WTC11 (cell line): Measurements from ENCODE around the gene RIMS4. TPM values are rescaled to one million over a fixed set of nuclear protein-coding genes. Genes with fewer than 3 reads are reported as not detected.
A peak's percentile ranks its signal among the peaks of the same experiment; 100 is the strongest.

Experiments
- ATAC-seq: fragments of 200-7000 bp; cut with Tn5 transposase; 2 replicates; pipeline ENCODE4 v1.10.0; 2021; ENCODE audit warnings: mild to moderate bottlenecking, moderate library complexity
- CTCF ChIA-PET: fragments of 300-600 bp; sonication (Branson Sonifier 250); formaldehyde crosslinking; loops from one replicate; lab custom pipeline; 2021; ENCODE audit warnings: antibody characterized with exemption; lab: Charles Lee
- POLR2A ChIA-PET: fragments of 350-600 bp; sonication (Branson Sonifier 250); formaldehyde crosslinking; loops from one replicate; lab custom pipeline; 2021; ENCODE audit warnings: antibody characterized with exemption; lab: Charles Lee
- DNase-seq: peaks from one replicate; pipeline ENCODE4 v3.0.0; 2021; ENCODE audit warnings: low spot score
- H3K27ac Mint-ChIP-seq: 2 replicates; pipeline ENCODE4 v1.8.0; 2021; ENCODE audit warnings: mixed read lengths
- H3K27me3 Mint-ChIP-seq: 2 replicates; pipeline ENCODE4 v1.8.0; 2021; ENCODE audit warnings: low read depth, mild to moderate bottlenecking, moderate library complexity, mixed read lengths
- H3K36me3 Mint-ChIP-seq: 2 replicates; pipeline ENCODE4 v1.8.0; 2021; ENCODE audit warnings: mixed read lengths
- H3K4me1 Mint-ChIP-seq: 2 replicates; pipeline ENCODE4 v1.8.0; 2022; ENCODE audit warnings: mixed read lengths
- H3K4me3 Mint-ChIP-seq: 2 replicates; pipeline ENCODE4 v1.8.0; 2021; ENCODE audit warnings: mild to moderate bottlenecking, moderate library complexity, mixed read lengths
- H3K9me3 Mint-ChIP-seq: 2 replicates; pipeline ENCODE4 v1.8.0; 2021; ENCODE audit warnings: mixed read lengths
- AFF4 ChIP-seq: sonication (generic); formaldehyde crosslinking; IDR thresholded peaks from 2 replicates; pipeline ENCODE4 v1.8.1; 2023; ENCODE audit warnings: mild to moderate bottlenecking, missing genetic modification reagents, borderline replicate concordance
- CREB1 ChIP-seq: sonication (generic); formaldehyde crosslinking; IDR thresholded peaks from 2 replicates; pipeline ENCODE4 v1.8.0; 2023; ENCODE audit warnings: mild to moderate bottlenecking, missing genetic modification reagents
- FOXJ3 ChIP-seq: sonication (generic); formaldehyde crosslinking; IDR thresholded peaks from 2 replicates; pipeline ENCODE4 v1.9.0; 2021; ENCODE audit warnings: missing genetic modification reagents, mild to moderate bottlenecking, borderline replicate concordance
- FOXP1 ChIP-seq: sonication (generic); formaldehyde crosslinking; IDR thresholded peaks from 2 replicates; pipeline ENCODE4 v1.8.0; 2022; ENCODE audit warnings: missing genetic modification reagents, mild to moderate bottlenecking, moderate library complexity, borderline replicate concordance
- JAZF1 ChIP-seq: fragments of 250-450 bp; sonication (Bioruptor Pico); IDR thresholded peaks from 2 replicates; pipeline ENCODE4 v1.9.0; 2021; ENCODE audit warnings: moderate library complexity, mild to moderate bottlenecking, inconsistent platforms
- MXD4 ChIP-seq: fragments of 250-450 bp; sonication (Bioruptor Pico); IDR thresholded peaks from 2 replicates; pipeline ENCODE4 v1.8.0; 2021; ENCODE audit warnings: mild to moderate bottlenecking, moderate library complexity, borderline replicate concordance
- MYBL2 ChIP-seq: sonication (generic); formaldehyde crosslinking; IDR thresholded peaks from 2 replicates; pipeline ENCODE4 v1.8.1; 2023; ENCODE audit warnings: mild to moderate bottlenecking, moderate library complexity, missing genetic modification reagents
- NFE2L1 ChIP-seq: sonication (generic); formaldehyde crosslinking; IDR thresholded peaks from 2 replicates; pipeline ENCODE4 v1.8.1; 2023; ENCODE audit warnings: missing genetic modification reagents
- NR2C2 ChIP-seq: sonication (generic); formaldehyde crosslinking; IDR thresholded peaks from 2 replicates; pipeline ENCODE4 v1.8.0; 2022; ENCODE audit warnings: mild to moderate bottlenecking, missing genetic modification reagents
- PRRX2 ChIP-seq: fragments of 250-450 bp; sonication (Bioruptor Pico); IDR thresholded peaks from 2 replicates; pipeline ENCODE4 v1.8.0; 2021; ENCODE audit warnings: mild to moderate bottlenecking
- TEAD1 ChIP-seq: sonication (generic); formaldehyde crosslinking; IDR thresholded peaks from 2 replicates; pipeline ENCODE4 v1.8.0; 2022; ENCODE audit warnings: mild to moderate bottlenecking, missing genetic modification reagents
- ZNF138 ChIP-seq: sonication (generic); formaldehyde crosslinking; conservative IDR thresholded peaks from 2 replicates; pipeline ENCODE4 v1.8.1; 2022; ENCODE audit warnings: mild to moderate bottlenecking, moderate library complexity, missing genetic modification reagents
- ZNF396 ChIP-seq: fragments of 250-450 bp; sonication (Bioruptor Pico); IDR thresholded peaks from 2 replicates; pipeline ENCODE4 v1.8.0; 2021; ENCODE audit warnings: mild to moderate bottlenecking, moderate library complexity, borderline replicate concordance
- ZNF425 ChIP-seq: fragments of 250-450 bp; sonication (Bioruptor Pico); conservative IDR thresholded peaks from 2 replicates; pipeline ENCODE4 v1.9.0; 2021; ENCODE audit warnings: mild to moderate bottlenecking
- total RNA-seq: library from RNA; stranded (reverse); gene quantifications from 3 replicates; pipeline ENCODE4 v1.2.3, GENCODE V29; 2021
- TF ChIP-seq, protein P1 (sequence below): fragments of 250-450 bp; sonication (Bioruptor Pico); IDR thresholded peaks from 2 replicates; pipeline ENCODE4 v1.9.0; 2021; ENCODE audit warnings: moderate library complexity, mild to moderate bottlenecking, inconsistent platforms, borderline replicate concordance

The RIMS4 gene
- total RNA-seq, 1 experiment from 2014 or later: 24.8 TPM

- TF ChIP-seq JAZF1 (CRISPR knock-in tag) (no peak), ZNF396 (CRISPR knock-in tag) (no peak)
- TF ChIP-seq, protein P1, sequence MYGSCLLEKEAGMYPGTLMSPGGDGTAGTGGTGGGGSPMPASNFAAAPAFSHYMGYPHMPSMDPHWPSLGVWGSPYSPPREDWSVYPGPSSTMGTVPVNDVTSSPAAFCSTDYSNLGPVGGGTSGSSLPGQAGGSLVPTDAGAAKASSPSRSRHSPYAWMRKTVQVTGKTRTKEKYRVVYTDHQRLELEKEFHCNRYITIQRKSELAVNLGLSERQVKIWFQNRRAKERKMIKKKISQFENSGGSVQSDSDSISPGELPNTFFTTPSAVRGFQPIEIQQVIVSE: no peak
- peaks cover 15% of the 10 kb centered on the region for H3K4me1 Mint-ChIP-seq
- peaks cover 60% of the 10 kb centered on the region for H3K27me3 Mint-ChIP-seq
- DNase-seq: no peak
- ChIA-PET CTCF (interaction anchor here (1.6 kb wide), 1 partner anchor 12 kb away, joined by 4 read pairs; no protein-coding TSS in a partner anchor), POLR2A (no interaction called here)
- peak overlapping the region; percentile 68 for H3K4me3 Mint-ChIP-seq
- no peak overlapping the region for H3K27ac Mint-ChIP-seq
- ATAC-seq: no peak
- no peaks in the 10 kb centered on the region for H3K9me3 Mint-ChIP-seq
- H3K36me3 Mint-ChIP-seq: no peaks in the 10 kb centered on the region
These were observed 65.2 kb downstream of the RIMS4 start for GRCh38 chr20:44745122-44745597.

GRCh38 chr20:44743916-44744655, 66.3 kb downstream of the RIMS4 start:
- no peak overlapping the region; the same call in 1 of the 2 replicates for H3K4me3 Mint-ChIP-seq
- peaks cover 15% of the 10 kb centered on the region for H3K4me1 Mint-ChIP-seq
- TF ChIP-seq FOXJ3 (CRISPR knock-in tag) (no peak), PRRX2 (CRISPR knock-in tag) (no peak), FOXP1 (CRISPR knock-in tag) (no peak), MXD4 (CRISPR knock-in tag) (no peak)
- TF ChIP-seq, all 79 proteins: peak for 0
- POLR2A ChIA-PET: no interaction called here
- DNase-seq (no peak), ATAC-seq (no peak)
- Mint-ChIP-seq H3K36me3 (no peaks in the 10 kb centered on the region), H3K27me3 (peaks cover 60% of the 10 kb centered on the region), H3K9me3 (peaks cover 1% of the 10 kb centered on the region), H3K27ac (no peak overlapping the region)
- CTCF ChIA-PET: interaction anchor here (0.7 to 1.6 kb wide), 4 partner anchors 11 to 59 kb away, joined by 3 to 4 read pairs (median 4); no protein-coding TSS in a partner anchor

- ATAC-seq (no peak), DNase-seq (no peak)
- Mint-ChIP-seq H3K4me1 (peaks cover 18% of the 10 kb centered on the region), H3K36me3 (no peaks in the 10 kb centered on the region), H3K27ac (no peak overlapping the region), H3K4me3 (no peak overlapping the region), H3K27me3 (peaks cover 64% of the 10 kb centered on the region), H3K9me3 (peaks cover 8% of the 10 kb centered on the region)
- ChIA-PET POLR2A (no interaction called here), CTCF (interaction anchor here (1.0 to 1.6 kb wide), 3 partner anchors 10 to 58 kb away, joined by 3 to 4 read pairs (median 4); no protein-coding TSS in a partner anchor)
- TF ChIP-seq MYBL2: no peak
- no peak for TF ChIP-seq TEAD1 (CRISPR knock-in tag)
- TF ChIP-seq ZNF425 (CRISPR knock-in tag): no peak
- no peak for TF ChIP-seq NR2C2 (CRISPR knock-in tag)
- TF ChIP-seq AFF4 (CRISPR knock-in tag): no peak
- TF ChIP-seq FOXJ3 (CRISPR knock-in tag): no peak
- TF ChIP-seq, protein P1: no peak
- TF ChIP-seq CREB1: no peak
- no peak for TF ChIP-seq ZNF138 (CRISPR knock-in tag)
- TF ChIP-seq NFE2L1: no peak
These were observed 67.2 kb downstream of the RIMS4 start for GRCh38 chr20:44743080-44743701.
